ENCODE results near the gene NFATC2.

GRCh38 chr20:51388756-51389542 is 153.6 kb downstream of the NFATC2 start:
- no peak for TF ChIP-seq POLR2A (IDR thresholded peaks at IDR 0.05)
- TF ChIP-seq, protein P1, sequence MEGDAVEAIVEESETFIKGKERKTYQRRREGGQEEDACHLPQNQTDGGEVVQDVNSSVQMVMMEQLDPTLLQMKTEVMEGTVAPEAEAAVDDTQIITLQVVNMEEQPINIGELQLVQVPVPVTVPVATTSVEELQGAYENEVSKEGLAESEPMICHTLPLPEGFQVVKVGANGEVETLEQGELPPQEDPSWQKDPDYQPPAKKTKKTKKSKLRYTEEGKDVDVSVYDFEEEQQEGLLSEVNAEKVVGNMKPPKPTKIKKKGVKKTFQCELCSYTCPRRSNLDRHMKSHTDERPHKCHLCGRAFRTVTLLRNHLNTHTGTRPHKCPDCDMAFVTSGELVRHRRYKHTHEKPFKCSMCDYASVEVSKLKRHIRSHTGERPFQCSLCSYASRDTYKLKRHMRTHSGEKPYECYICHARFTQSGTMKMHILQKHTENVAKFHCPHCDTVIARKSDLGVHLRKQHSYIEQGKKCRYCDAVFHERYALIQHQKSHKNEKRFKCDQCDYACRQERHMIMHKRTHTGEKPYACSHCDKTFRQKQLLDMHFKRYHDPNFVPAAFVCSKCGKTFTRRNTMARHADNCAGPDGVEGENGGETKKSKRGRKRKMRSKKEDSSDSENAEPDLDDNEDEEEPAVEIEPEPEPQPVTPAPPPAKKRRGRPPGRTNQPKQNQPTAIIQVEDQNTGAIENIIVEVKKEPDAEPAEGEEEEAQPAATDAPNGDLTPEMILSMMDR (IDR thresholded peaks at IDR 0.05) = no peak
